ENCODE data around the gene MAST4. TPM values are rescaled to one million over a fixed set of nuclear protein-coding genes. Genes with fewer than 3 reads are reported as not detected.

The MAST4 gene
- total and polyA plus RNA-seq, 2 of the 8 experiments (the other 6 are each of a cell fraction or from before 2014, with no cell fraction given) = 1.5 to 2.6 TPM

GRCh38 chr5:66652818-66653217, 56.6 kb downstream of the MAST4 start:
- Histone ChIP-seq H2BK5ac (ENCODE audit: low read depth, low read length) (no peak overlapping the region), H3K56ac (replicated peaks; ENCODE audit: insufficient read length, low read depth, low read length) (no peak overlapping the region), H4K20me1 (replicated peaks in 1 of 2; ENCODE audit: control insufficient read depth in 1 of 2, insufficient read depth in 2 of 2, low read length in 2 of 2) (no peaks in the 10 kb centered on the region), H3K4me1 (replicated peaks in 1 of 4; ENCODE audit: control insufficient read depth in 3 of 4, insufficient read depth in 4 of 4, low read length in 3 of 4) (no peaks in the 10 kb centered on the region), H3K27me3 (replicated peaks in 1 of 4; ENCODE audit: control insufficient read depth in 3 of 4, extremely low read depth in 1 of 4, insufficient read depth in 3 of 4, low read length in 3 of 4) (no peaks in the 10 kb centered on the region), H3K4ac (replicated peaks; ENCODE audit: insufficient read length, low read depth, low read length) (no peak overlapping the region), H4K5ac (ENCODE audit: insufficient read length, low read depth, low read length) (no peak overlapping the region), H2BK20ac (ENCODE audit: low read length) (no peak overlapping the region), H3K27ac (ENCODE audit: low read depth, low read length) (no peak overlapping the region), H3K9me3 (ENCODE audit: insufficient read depth in 2 of 2, low read depth in 1 of 2, low read length in 1 of 2) (peaks cover 9 to 14% of the 10 kb centered on the region in 2 experiments; a peak in 2 of 4 replicates), H2AFZ (ENCODE audit: low read length) (no peak overlapping the region), H4K91ac (replicated peaks; ENCODE audit: insufficient read length, low read length) (no peak overlapping the region), H3K9ac (replicated peaks in 1 of 4; ENCODE audit: extremely low read depth in 1 of 4, low read depth in 3 of 4, low read length in 3 of 4) (no peak overlapping the region), H3K4me3 (ENCODE audit: extremely low read depth in 1 of 4, insufficient read depth in 2 of 4, low read depth in 3 of 4, low read length in 4 of 4) (no peak overlapping the region), H3K4me2 (ENCODE audit: insufficient read depth in 1 of 2, low read depth in 2 of 2, low read length in 2 of 2) (no peak overlapping the region), H2AK5ac (ENCODE audit: low read depth, low read length) (no peak overlapping the region), H3K23ac (ENCODE audit: insufficient read length) (no peak overlapping the region), H3K14ac (ENCODE audit: insufficient read length) (no peak overlapping the region), H2BK120ac (replicated peaks; ENCODE audit: low read depth, low read length) (no peak overlapping the region), H3K79me1 (ENCODE audit: low read depth, low read length) (no peaks in the 10 kb centered on the region), H3K23me2 (ENCODE audit: low read depth, low read length) (peaks cover 1% of the 10 kb centered on the region; the same call in 1 of the 2 replicates), H3K79me2 (ENCODE audit: control insufficient read depth in 1 of 2, insufficient read depth in 2 of 2, low read length in 2 of 2) (no peaks in the 10 kb centered on the region), H2BK12ac (ENCODE audit: low read depth, low read length) (no peak overlapping the region), H2BK15ac (ENCODE audit: low read length) (no peak overlapping the region), H3K18ac (ENCODE audit: extremely low read depth, low read length) (no peak overlapping the region), H4K8ac (ENCODE audit: extremely low read depth, insufficient read depth, low read length) (no peak overlapping the region), H3K36me3 (ENCODE audit: control insufficient read depth in 2 of 4, insufficient read depth in 4 of 4, low read length in 3 of 4) (no peaks in the 10 kb centered on the region)
- FAIRE-seq (no peak), DNase-seq (ENCODE audit: low read depth in 1 of 2, low spot score in 2 of 2) (no peak)
- CTCF ChIA-PET (ENCODE audit: partially characterized antibody) = interaction anchor here (0.7 kb wide), 1 partner anchor 10 kb away, joined by 3 read pairs; no protein-coding TSS in a partner anchor
- POLR2A ChIA-PET (ENCODE audit: partially characterized antibody) = no interaction called here
- TF ChIP-seq HDAC2 (IDR thresholded peaks at IDR 0.05; ENCODE audit: borderline replicate concordance in 1 of 2, low read depth in 2 of 2, low read length in 2 of 2) (no peak), CTBP2 (IDR thresholded peaks at IDR 0.05; ENCODE audit: borderline replicate concordance, insufficient read depth, insufficient read length, low read length) (no peak)
- WGBS, 2 experiments (ENCODE audit: extremely low coverage in 1 of 2, insufficient coverage in 1 of 2, insufficient read length in 1 of 2, insufficient replicate concordance in 2 of 2, low coverage in 1 of 2, low lambda C conversion rate in 2 of 2, missing lambda C conversion rate in 1 of 2) = 98% methylated on average over 3 of the region's 3 CpGs; no CpG with 5 or more reads in 1 of the 2 experiments

Measured in H1 (cell line).